OCI-LY1 (cell line): Measurements from ENCODE around the gene TMEM167B.
A peak's percentile ranks its signal among the peaks of the same experiment; 100 is the strongest.

Experiments used
- H2AFZ ChIP-seq: fragments of 200-600 bp; sonication (generic), shearing (Covaris generic); 2 replicates; pipeline ENCODE4 v1.6.0; 2014; ENCODE audit warnings: antibody characterized with exemption, mild to moderate bottlenecking, low read length
- H3F3A ChIP-seq: fragments of 200-600 bp; sonication (generic), shearing (Covaris generic); 2 replicates; pipeline ENCODE4 v1.6.0; 2014; ENCODE audit warnings: mild to moderate bottlenecking, antibody characterized with exemption, low read length, moderate library complexity; ENCODE audit not compliant: insufficient read depth
- H3K27ac ChIP-seq: fragments of 200-600 bp; sonication (generic); 2 replicates; pipeline ENCODE4 v1.5.1; 2014; ENCODE audit warnings: low read length, mixed run types, mild to moderate bottlenecking, low read depth; ENCODE audit not compliant: poor library complexity, severe bottlenecking
- H3K27me3 ChIP-seq: fragments of 200-600 bp; sonication (generic); 2 replicates; pipeline ENCODE4 v1.6.0; 2014; ENCODE audit warnings: antibody characterized with exemption, mild to moderate bottlenecking, low read length, moderate library complexity; ENCODE audit not compliant: insufficient read depth
- H3K36me3 ChIP-seq: fragments of 200-600 bp; sonication (generic); 2 replicates; pipeline ENCODE4 v1.6.1; 2014; ENCODE audit warnings: mild to moderate bottlenecking, antibody characterized with exemption, low read length, moderate library complexity, mixed read lengths; ENCODE audit not compliant: insufficient read depth
- H3K4me1 ChIP-seq: fragments of 200-600 bp; sonication (generic); 2 replicates; pipeline ENCODE4 v1.5.1; 2014; ENCODE audit warnings: mild to moderate bottlenecking, low read length, moderate library complexity; ENCODE audit not compliant: insufficient read depth, severe bottlenecking
- H3K4me2 ChIP-seq: fragments of 200-600 bp; sonication (generic), shearing (Covaris generic); 2 replicates; pipeline ENCODE4 v1.6.1; 2014; ENCODE audit warnings: low read length
- H3K4me3 ChIP-seq: fragments of 200-600 bp; sonication (generic); 2 replicates; pipeline ENCODE4 v1.5.1; 2014; ENCODE audit warnings: low read length, low read depth, mild to moderate bottlenecking, mixed read lengths; ENCODE audit not compliant: poor library complexity, severe bottlenecking
- H3K79me2 ChIP-seq: fragments of 200-600 bp; shearing (Covaris generic); 2 replicates; pipeline ENCODE4 v1.6.1; 2016; ENCODE audit warnings: mixed run types, low read length, mixed read lengths; ENCODE audit not compliant: insufficient read depth
- H3K9ac ChIP-seq: fragments of 200-600 bp; sonication (generic), shearing (Covaris generic); 2 replicates; pipeline ENCODE4 v1.6.1; 2014; ENCODE audit warnings: mild to moderate bottlenecking, low read length, mixed read lengths
- H3K9me2 ChIP-seq: fragments of 200-600 bp; sonication (generic), shearing (Covaris generic); 2 replicates; pipeline ENCODE4 v1.6.1; 2014; ENCODE audit warnings: low read depth, mild to moderate bottlenecking, low read length, mixed read lengths
- H3K9me3 ChIP-seq: fragments of 200-600 bp; shearing (Covaris generic); 2 replicates; pipeline ENCODE4 v1.6.1; 2014; ENCODE audit warnings: low read length, mixed read lengths
- H4K20me1 ChIP-seq: fragments of 200-600 bp; sonication (generic), shearing (Covaris generic); 2 replicates; pipeline ENCODE4 v1.6.0; 2016; ENCODE audit warnings: mild to moderate bottlenecking, low read length; ENCODE audit not compliant: insufficient read depth
- EZH2 ChIP-seq: fragments of 200-600 bp; sonication (generic), shearing (Covaris generic); IDR thresholded peaks from 2 replicates; pipeline ENCODE4 v1.8.0; 2017; ENCODE audit warnings: borderline replicate concordance, mixed run types, mild to moderate bottlenecking, antibody characterized with exemption, low read length, moderate library complexity, mixed read lengths
- TF ChIP-seq, protein P1 (sequence below): fragments of 200-600 bp; sonication (generic), shearing (Covaris generic); IDR thresholded peaks from 2 replicates; pipeline ENCODE4 v1.5.1; 2017; ENCODE audit warnings: mild to moderate bottlenecking, antibody characterized with exemption, low read length, moderate library complexity, mixed read lengths

The TMEM167B gene

DNA sequence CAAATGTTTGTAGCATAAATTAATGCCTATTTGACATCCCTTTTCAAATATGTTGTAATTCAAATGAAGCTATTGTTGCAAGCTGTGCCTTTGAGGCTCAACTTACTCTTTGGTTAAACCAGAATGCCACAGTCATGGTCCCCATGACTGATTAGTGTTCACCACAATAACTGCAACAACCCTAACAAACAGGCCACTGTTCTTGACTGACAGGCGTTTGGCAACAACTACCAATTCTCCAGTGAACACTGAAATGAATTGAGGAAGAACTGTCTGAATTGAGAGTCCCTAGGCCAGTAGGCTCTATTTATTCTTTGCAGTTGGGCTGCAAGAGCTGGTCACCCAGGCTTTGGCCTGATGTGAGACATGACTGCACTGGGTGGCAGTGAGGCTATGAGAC is 6.6 kb upstream of the TMEM167B start:
- Histone ChIP-seq H3K27ac (no peak overlapping the region), H3K36me3 (no peaks in the 10 kb centered on the region), H3K4me1 (no peaks in the 10 kb centered on the region), H2AFZ (no peak overlapping the region), H3F3A (no peaks in the 10 kb centered on the region), H3K79me2 (no peaks in the 10 kb centered on the region), H3K27me3 (no peaks in the 10 kb centered on the region), H3K4me3 (no peak overlapping the region), H4K20me1 (no peaks in the 10 kb centered on the region), H3K9ac (no peak overlapping the region), H3K4me2 (no peak overlapping the region), H3K9me3 (no peaks in the 10 kb centered on the region), H3K9me2 (no peaks in the 10 kb centered on the region)
- TF ChIP-seq EZH2, result no peak
- TF ChIP-seq, protein P1, sequence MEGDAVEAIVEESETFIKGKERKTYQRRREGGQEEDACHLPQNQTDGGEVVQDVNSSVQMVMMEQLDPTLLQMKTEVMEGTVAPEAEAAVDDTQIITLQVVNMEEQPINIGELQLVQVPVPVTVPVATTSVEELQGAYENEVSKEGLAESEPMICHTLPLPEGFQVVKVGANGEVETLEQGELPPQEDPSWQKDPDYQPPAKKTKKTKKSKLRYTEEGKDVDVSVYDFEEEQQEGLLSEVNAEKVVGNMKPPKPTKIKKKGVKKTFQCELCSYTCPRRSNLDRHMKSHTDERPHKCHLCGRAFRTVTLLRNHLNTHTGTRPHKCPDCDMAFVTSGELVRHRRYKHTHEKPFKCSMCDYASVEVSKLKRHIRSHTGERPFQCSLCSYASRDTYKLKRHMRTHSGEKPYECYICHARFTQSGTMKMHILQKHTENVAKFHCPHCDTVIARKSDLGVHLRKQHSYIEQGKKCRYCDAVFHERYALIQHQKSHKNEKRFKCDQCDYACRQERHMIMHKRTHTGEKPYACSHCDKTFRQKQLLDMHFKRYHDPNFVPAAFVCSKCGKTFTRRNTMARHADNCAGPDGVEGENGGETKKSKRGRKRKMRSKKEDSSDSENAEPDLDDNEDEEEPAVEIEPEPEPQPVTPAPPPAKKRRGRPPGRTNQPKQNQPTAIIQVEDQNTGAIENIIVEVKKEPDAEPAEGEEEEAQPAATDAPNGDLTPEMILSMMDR, result no peak

DNA sequence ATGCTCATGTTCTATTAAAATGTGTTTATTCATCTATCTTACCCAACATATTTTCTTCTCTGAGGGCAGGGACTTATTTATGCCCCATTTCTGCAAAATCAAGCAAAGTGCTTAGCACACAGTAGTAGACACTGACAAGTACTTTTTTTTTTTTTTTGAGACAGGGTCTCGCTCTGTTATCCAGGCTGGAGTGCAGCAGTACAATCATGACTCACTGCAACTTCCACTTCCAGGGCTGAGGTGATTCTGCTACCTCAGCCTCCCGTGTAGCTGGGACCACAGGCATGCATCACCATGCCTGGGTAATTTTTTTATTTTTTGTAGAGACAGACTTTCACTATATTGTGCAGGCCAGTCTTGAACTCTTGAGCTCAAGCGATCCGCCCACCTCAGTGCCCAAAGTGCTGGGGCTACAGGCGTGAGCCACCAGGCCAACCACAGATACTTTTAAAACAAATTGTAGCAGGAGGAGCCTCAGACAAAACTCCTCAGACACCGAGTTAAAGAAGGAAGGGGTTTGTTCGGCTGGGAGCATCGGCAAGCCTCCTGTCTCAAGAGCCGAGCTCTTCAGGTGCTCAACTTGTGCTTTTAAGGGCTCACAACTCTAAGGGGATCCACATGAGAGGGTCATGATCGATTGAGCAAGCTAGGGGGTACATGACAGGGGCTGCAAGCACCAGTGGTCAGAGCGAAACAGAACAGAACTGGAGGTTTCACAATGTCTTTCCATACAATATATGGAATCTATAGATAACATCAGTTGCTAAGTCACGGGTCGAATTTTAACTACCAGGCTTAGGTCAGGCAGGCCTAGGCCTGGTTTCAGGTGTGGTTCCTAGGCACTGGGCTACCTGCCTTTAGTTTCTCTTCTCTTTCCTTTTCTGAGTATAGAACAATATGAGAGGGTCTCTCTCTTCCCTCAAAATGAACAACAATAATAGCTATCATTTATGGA is 5.7 kb upstream of the TMEM167B start:
- H3K9ac ChIP-seq, result no peak overlapping the region

DNA sequence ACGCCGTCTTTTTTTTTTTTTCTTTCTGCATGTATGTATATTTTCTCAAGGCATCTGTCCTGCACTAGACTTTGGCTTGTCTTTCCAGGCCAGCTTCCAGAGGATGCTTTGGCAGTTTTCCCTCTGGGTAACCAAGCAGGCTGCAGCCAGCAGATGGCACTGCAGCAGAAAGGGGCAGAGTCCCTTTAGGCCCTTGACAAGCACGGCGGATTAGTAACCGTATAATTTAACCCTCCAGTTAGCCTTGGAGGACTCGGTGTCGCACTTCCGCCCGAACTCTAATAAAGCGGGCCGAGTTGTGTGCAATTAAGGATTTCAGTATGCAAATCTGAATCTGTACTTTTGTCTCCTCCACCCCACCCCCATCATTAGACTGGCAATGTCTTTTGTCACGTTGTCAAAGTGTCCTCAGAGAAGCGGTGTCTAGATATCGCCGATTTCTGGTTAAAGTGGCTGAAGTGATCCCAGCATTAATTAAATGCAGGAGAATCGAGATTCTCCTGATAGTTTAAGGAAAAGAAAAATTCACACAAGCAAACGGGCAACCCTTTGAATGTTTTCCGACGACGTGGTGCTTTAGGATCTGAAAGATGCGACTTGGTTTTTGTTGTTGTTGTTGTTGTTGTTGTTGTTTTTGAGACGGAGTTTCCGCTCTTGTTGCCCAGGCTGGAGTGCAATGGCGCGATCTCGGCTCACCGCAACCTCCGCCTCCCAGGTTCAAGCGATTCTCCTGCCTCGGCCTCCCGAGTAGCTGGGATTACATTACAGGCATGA is 1.1 kb upstream of the TMEM167B start:
- H3K9ac ChIP-seq, result peak overlapping the region; percentile 92; the same call in 1 of the 2 replicates
- H3K27me3 ChIP-seq, result no peaks in the 10 kb centered on the region
- peak overlapping the region; percentile 95 for H3K27ac ChIP-seq
- H4K20me1 ChIP-seq, result no peaks in the 10 kb centered on the region
- no peak for TF ChIP-seq EZH2
- TF ChIP-seq, protein P1, result peak; percentile 90
- H2AFZ ChIP-seq, result no peak overlapping the region
- no peaks in the 10 kb centered on the region for H3K9me2 ChIP-seq
- peaks cover 20% of the 10 kb centered on the region for H3K79me2 ChIP-seq
- H3K36me3 ChIP-seq, result peaks cover 15% of the 10 kb centered on the region
- peak overlapping the region; percentile 82 for H3K4me3 ChIP-seq
- no peaks in the 10 kb centered on the region for H3K9me3 ChIP-seq
- H3K4me1 ChIP-seq, result peaks cover 28% of the 10 kb centered on the region
- H3K4me2 ChIP-seq, result peak overlapping the region; percentile 93
- H3F3A ChIP-seq, result no peaks in the 10 kb centered on the region; the same call in 1 of the 2 replicates

More for the DNA sequence above, 5.7 kb upstream of the TMEM167B start:
- Histone ChIP-seq H3K4me1 (peaks cover 6% of the 10 kb centered on the region), H3K4me3 (no peak overlapping the region), H3K36me3 (no peaks in the 10 kb centered on the region), H3K4me2 (no peak overlapping the region), H3K27ac (no peak overlapping the region), H3K9me2 (no peaks in the 10 kb centered on the region), H3F3A (no peaks in the 10 kb centered on the region), H3K27me3 (no peaks in the 10 kb centered on the region), H4K20me1 (no peaks in the 10 kb centered on the region), H2AFZ (no peak overlapping the region), H3K79me2 (no peaks in the 10 kb centered on the region), H3K9me3 (no peaks in the 10 kb centered on the region)
- no peak for TF ChIP-seq EZH2
- TF ChIP-seq, protein P1, result no peak
